Esophagus muscularis mucosa (tissue), 3 donors: ENCODE results near the gene BACE1-AS.

Experiments used
- CTCF ChIP-seq, 3 experiments: fragments of 200-600 bp in 2 of 3; fragments of 450-650 bp in 1 of 3; sonication (generic) in 2 of 3; IDR thresholded peaks; one replicate each; pipeline ENCODE4 v1.5.1; 2017 to 2019; ENCODE audit warnings: antibody characterized with exemption in 3 of 3, mild to moderate bottlenecking in 2 of 3, moderate library complexity in 1 of 3
- POLR2A ChIP-seq: fragments of 450-650 bp; IDR thresholded peaks from one replicate; pipeline ENCODE4 v1.6.1; 2017; ENCODE audit warnings: antibody characterized with exemption, moderate library complexity, mild to moderate bottlenecking, low read depth

- TF ChIP-seq CTCF (IDR thresholded peaks at IDR 0.05) (no peak), POLR2A (no peak)
Observed at GRCh38 chr11:117251506-117251905, 39.6 kb upstream of the BACE1-AS start.
